ENCODE data around the gene TBC1D14.

DNA sequence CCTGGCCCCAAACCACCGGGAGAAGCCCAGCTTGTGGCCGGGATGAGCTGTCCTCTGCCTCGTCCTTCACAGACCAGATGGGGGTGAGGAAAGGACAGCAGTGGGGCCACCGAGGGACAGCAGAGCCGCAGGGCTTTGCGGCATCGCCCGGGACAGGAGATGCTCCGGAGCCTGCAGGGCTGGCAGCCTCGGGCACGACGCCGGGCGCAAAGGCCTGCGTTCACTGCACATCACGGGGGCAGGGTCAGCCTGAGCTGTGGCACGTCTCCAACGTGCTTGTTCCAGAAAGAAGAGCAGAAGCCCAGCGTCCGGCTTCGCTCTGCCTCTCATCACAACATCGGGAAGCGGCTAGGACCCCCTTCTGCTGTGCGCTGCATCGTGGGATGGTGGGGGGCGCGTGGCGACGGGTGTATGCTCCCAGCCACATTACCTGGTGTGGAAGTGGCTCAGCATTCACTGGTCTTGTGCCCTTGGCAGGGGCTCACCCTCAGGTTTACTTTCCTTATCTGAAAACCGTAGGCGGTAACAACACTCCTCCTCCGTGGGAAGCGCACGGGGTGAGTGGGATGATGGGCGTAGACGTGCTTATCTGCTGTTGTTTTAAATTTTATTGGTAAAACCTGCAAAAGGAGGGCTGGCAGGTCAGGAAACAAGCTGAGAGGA, 141.0 kb downstream of the TBC1D14 start:
- no peak for TF ChIP-seq ZFP30 (CRISPR knock-in tag; IDR thresholded peaks at IDR 0.05)
- no peak for TF ChIP-seq CSDC2 (CRISPR knock-in tag; IDR thresholded peaks at IDR 0.05)
- no peak for TF ChIP-seq TCF4 (CRISPR knock-in tag; IDR thresholded peaks at IDR 0.05; ENCODE audit: borderline replicate concordance)
- no peak for TF ChIP-seq ARNTL (CRISPR knock-in tag; IDR thresholded peaks at IDR 0.05; ENCODE audit: borderline replicate concordance, low read depth)
- no peak for TF ChIP-seq POU6F1 (CRISPR knock-in tag; IDR thresholded peaks at IDR 0.05; ENCODE audit: borderline replicate concordance, low read depth)
- no peak for TF ChIP-seq PATZ1 (CRISPR knock-in tag; IDR thresholded peaks at IDR 0.05; ENCODE audit: borderline replicate concordance)
- TF ChIP-seq TOX (CRISPR knock-in tag; IDR thresholded peaks at IDR 0.05; ENCODE audit: borderline replicate concordance), result no peak
- TF ChIP-seq PPARA (CRISPR knock-in tag; IDR thresholded peaks at IDR 0.05; ENCODE audit: borderline replicate concordance), result no peak
